ENCODE results near the gene EPHA10. TPM values are rescaled to one million over a fixed set of nuclear protein-coding genes. Genes with fewer than 3 reads are reported as not detected.

EPHA10 gene
- polyA plus RNA-seq, 1 experiment = not detected

DNA sequence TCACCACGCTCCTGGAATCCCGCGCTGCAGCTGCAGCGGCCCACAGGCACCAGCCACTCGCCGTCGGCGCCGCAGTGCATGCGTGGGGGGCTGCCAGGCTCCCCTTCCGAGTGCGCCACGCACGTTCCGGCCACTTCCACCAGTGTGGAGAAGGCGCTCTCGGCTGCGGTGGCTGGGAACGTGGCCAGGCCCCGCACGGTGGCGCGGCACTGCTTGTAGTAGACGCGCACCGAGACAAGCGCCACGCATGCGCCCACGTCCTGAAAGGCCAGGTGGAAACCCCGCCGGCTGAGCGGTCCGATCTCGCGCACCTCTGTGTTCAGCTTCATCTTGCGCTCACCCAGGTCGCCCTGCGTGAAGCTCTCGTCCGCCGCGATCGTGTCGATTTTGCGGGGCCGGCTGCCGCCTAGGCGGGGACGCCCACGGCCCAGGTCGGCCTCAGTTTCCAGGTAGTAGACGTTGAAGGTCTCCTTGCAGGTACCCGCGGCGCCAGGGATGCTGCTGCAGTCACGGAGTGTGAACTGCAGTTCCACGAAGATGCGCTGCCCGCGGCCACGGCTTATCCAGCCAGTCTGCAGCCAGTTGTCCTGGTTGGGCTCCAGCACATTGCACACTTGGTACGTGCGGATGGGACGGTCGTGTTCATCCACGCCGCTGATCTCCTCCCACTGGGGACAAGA, 3.4 kb downstream of the EPHA10 start:
- CTCF ChIA-PET = no interaction called here
- POLR2A ChIA-PET = no interaction called here
- TF ChIP-seq, protein P1, sequence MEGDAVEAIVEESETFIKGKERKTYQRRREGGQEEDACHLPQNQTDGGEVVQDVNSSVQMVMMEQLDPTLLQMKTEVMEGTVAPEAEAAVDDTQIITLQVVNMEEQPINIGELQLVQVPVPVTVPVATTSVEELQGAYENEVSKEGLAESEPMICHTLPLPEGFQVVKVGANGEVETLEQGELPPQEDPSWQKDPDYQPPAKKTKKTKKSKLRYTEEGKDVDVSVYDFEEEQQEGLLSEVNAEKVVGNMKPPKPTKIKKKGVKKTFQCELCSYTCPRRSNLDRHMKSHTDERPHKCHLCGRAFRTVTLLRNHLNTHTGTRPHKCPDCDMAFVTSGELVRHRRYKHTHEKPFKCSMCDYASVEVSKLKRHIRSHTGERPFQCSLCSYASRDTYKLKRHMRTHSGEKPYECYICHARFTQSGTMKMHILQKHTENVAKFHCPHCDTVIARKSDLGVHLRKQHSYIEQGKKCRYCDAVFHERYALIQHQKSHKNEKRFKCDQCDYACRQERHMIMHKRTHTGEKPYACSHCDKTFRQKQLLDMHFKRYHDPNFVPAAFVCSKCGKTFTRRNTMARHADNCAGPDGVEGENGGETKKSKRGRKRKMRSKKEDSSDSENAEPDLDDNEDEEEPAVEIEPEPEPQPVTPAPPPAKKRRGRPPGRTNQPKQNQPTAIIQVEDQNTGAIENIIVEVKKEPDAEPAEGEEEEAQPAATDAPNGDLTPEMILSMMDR (IDR thresholded peaks at IDR 0.05; ENCODE audit: low read depth, low read length) = no peak
- Histone ChIP-seq H3K4me3 (ENCODE audit: low read depth, low read length) (no peak overlapping the region), H3K27me3 (ENCODE audit: control insufficient read depth, insufficient read depth, low read length) (peaks cover 29% of the 10 kb centered on the region), H3K27ac (ENCODE audit: low read depth, low read length) (no peak overlapping the region), H3K9me3 (ENCODE audit: control insufficient read depth, insufficient read depth, low read length) (peaks cover 10% of the 10 kb centered on the region)
- DNase-seq (ENCODE audit: low read depth, low spot score) = no peak

GRCh38 chr1:37759451-37759850, 5.5 kb downstream of the EPHA10 start:
- ChIA-PET CTCF (no interaction called here), POLR2A (no interaction called here)
- Histone ChIP-seq H3K27me3 (ENCODE audit: control insufficient read depth, insufficient read depth, low read length) (peaks cover 15% of the 10 kb centered on the region), H3K4me3 (ENCODE audit: low read depth, low read length) (no peak overlapping the region), H3K9me3 (ENCODE audit: control insufficient read depth, insufficient read depth, low read length) (peaks cover 4% of the 10 kb centered on the region; the same call in 1 of the 2 replicates), H3K27ac (ENCODE audit: low read depth, low read length) (no peak overlapping the region)
- TF ChIP-seq, protein P1 (IDR thresholded peaks at IDR 0.05; ENCODE audit: low read depth, low read length) = no peak
- DNase-seq (ENCODE audit: low read depth, low spot score) = no peak

DNA sequence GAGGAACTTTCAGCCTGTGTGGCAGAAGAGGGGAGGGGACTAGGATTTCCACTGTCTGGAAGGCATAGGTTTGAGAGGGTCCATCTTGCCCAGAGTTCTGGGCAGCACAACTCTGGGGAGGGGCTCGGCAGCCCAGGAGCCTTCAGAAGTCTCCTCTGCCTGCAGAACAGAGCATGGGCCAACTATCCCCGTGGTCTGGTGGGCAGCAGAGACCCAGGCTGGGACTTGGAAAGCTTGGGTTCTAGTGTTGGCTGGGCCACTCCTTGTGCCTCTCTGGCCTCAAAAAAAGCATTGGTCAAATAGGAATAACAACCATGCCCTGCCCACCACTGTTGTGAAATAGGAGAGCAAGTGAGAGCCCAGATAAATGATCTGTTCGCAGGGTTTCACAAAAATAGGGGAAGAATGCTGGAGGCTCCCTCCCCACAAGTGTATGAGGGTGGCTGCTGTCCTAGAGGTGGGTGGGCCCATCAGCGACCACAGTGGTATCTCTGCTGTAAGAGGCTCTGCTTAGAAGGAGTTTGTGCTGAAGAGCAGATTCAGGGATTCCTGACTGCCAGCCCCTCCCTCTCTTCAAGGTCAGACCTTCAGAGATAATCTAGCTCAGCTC, 8.9 kb downstream of the EPHA10 start:
- no peaks in the 10 kb centered on the region for H3K9me3 ChIP-seq (ENCODE audit: control insufficient read depth, insufficient read depth, low read length)
- TF ChIP-seq, protein P1 (IDR thresholded peaks at IDR 0.05; ENCODE audit: low read depth, low read length) = no peak
- H3K4me3 ChIP-seq (ENCODE audit: low read depth, low read length) = no peak overlapping the region
- H3K27ac ChIP-seq (ENCODE audit: low read depth, low read length) = no peak overlapping the region
- ChIA-PET CTCF (no interaction called here), POLR2A (no interaction called here)
- peaks cover 27% of the 10 kb centered on the region for H3K27me3 ChIP-seq (ENCODE audit: control insufficient read depth, insufficient read depth, low read length)
- DNase-seq (ENCODE audit: low read depth, low spot score) = no peak

- Histone ChIP-seq H3K9me3 (ENCODE audit: control insufficient read depth, insufficient read depth, low read length) (no peaks in the 10 kb centered on the region), H3K27ac (ENCODE audit: low read depth, low read length) (no peak overlapping the region), H3K27me3 (ENCODE audit: control insufficient read depth, insufficient read depth, low read length) (peaks cover 27% of the 10 kb centered on the region), H3K4me3 (ENCODE audit: low read depth, low read length) (no peak overlapping the region)
- DNase-seq (ENCODE audit: low read depth, low spot score) = no peak
- TF ChIP-seq, protein P1 (IDR thresholded peaks at IDR 0.05; ENCODE audit: low read depth, low read length) = no peak
- POLR2A ChIA-PET = no interaction called here
- CTCF ChIA-PET = interaction anchor here (0.9 kb wide), 1 partner anchor 9 kb away, joined by 3 read pairs; no protein-coding TSS in a partner anchor
Measured at GRCh38 chr1:37755290-37755689, 9.6 kb downstream of the EPHA10 start.
